ENCODE measurements around the gene PITPNM2.

PITPNM2 gene

DNA sequence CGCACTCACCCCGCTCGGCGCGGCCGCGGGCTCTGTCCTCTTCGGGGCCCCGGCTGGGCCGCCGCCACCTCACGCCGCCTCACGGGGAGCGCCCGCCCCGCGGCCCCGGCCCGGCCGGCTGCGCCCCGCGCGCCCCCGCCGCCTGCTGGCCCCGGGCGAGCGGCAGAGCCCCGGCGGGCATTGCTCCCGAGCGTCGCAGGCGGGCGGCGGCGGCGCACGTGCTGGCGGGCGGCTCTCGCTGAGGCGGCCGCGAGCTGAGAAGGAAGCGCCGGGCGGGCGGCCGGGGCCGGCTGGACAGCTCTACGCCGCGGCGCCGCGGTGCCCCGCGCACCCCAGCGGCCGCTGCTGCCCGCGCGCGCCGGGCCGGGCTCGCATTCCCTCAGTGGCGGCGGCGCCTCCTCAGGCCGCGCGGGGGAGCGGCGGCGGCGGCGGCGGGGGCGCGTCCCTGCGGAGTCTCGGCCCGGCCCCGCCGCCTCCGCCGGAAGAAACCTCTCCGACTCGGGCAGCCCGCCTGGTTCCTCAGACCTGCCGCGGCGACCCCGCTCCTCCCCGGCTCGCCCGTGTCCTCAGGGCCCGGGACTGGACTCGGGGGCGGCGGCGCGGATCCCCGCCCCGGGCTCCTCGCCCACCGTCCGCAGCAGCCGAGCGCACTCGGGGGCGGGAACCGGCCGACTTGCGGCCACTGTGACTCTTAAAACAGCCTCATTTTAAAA lies at the start of gene PITPNM2:
PITPNM2 (minus strand) TSS at position 347 of the 713 bp plus-strand sequence. CDS start 116,500 bp downstream, outside the sequence.
- ATAC-seq: peak; percentile 75
- H3K27ac Mint-ChIP-seq: peak within 1 kb of the TSS; percentile 78

DNA sequence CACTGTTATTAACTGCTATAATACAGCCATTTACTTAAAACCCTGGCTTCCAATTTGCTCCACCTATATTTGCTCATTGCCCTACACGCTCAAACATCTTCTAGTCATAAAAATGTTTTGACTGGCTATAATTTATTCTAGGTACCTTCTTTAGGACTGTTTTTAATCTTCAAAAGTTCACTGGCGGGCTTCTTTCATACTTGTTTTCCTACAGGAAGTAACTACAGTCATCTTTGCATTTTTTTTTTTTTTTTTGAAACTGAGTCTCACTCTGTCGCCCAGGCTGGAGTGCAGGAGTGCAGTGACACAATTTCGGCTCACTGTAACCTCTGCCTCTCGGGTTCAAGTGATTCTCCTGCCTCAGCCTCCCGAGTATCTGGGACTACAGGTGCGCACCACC lies 49.5 kb upstream of the PITPNM2 start:
- Mint-ChIP-seq H3K4me1 (peaks cover 13% of the 10 kb centered on the region), H3K4me3 (no peak overlapping the region), H3K27me3 (no peaks in the 10 kb centered on the region), H3K9me3 (no peaks in the 10 kb centered on the region), H3K36me3 (ENCODE audit: low read depth) (peaks cover 49% of the 10 kb centered on the region), H3K27ac (peak overlapping the region; percentile 57)
- ATAC-seq (peak; percentile 46), DNase-seq (no peak)

More for the DNA sequence above, at the start of gene PITPNM2:
- Mint-ChIP-seq H3K27me3 (no peaks in the 10 kb centered on the region), H3K9me3 (no peaks in the 10 kb centered on the region), H3K4me1 (peaks cover 36% of the 10 kb centered on the region), H3K36me3 (ENCODE audit: low read depth) (peaks cover 24% of the 10 kb centered on the region), H3K4me3 (peak within 1 kb of the TSS; percentile 78)
- DNase-seq: peak; percentile 66

DNA sequence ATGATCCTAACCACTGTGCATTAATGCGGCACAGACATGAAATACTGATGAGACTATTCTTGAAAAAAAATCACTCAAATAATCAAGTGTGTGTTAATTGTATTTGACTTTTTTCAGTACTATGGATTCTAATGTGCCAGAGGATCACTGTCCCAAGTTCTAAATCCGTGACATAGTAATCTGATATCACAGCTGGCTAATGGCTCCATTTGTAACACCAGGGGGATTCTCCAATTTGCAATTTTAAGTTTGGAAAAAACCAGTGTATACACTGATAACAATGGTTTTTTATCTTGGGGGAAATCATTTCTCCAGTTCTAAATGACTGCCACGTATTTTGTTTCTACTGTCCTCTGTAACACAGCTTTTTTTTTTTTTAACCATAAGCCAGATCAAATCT lies 49.0 kb upstream of the PITPNM2 start:
- Mint-ChIP-seq H3K4me3 (no peak overlapping the region), H3K9me3 (no peaks in the 10 kb centered on the region), H3K36me3 (ENCODE audit: low read depth) (peaks cover 48% of the 10 kb centered on the region), H3K27ac (peak overlapping the region; percentile 57), H3K4me1 (peaks cover 13% of the 10 kb centered on the region), H3K27me3 (no peaks in the 10 kb centered on the region)
- ATAC-seq (no peak), DNase-seq (no peak)

DNA sequence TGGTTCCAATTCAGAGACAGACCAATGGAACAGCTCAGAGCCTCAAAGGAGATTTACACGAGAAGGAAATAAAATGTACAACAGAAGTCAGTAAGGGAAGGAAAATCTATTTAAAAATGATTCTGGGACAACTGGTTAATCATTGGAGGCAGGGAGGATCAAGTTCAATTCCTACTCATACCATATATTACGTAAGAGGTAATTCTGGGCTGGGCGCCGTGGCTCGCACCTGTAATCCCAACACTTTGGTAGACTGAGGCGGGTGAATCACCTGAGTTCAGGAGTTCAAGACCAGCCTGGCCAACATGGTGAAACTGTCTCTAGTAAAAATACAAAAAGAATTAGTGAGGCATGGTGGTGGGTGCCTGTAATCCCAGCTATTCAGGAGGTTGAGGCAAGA lies 36.7 kb upstream of the PITPNM2 start:
- DNase-seq: no peak
- no peaks in the 10 kb centered on the region for H3K27me3 Mint-ChIP-seq
- peaks cover 47% of the 10 kb centered on the region for H3K36me3 Mint-ChIP-seq (ENCODE audit: low read depth)
- H3K27ac Mint-ChIP-seq: no peak overlapping the region
- H3K4me3 Mint-ChIP-seq: no peak overlapping the region
- H3K4me1 Mint-ChIP-seq: no peaks in the 10 kb centered on the region
- no peaks in the 10 kb centered on the region for H3K9me3 Mint-ChIP-seq
- no peak for ATAC-seq

DNA sequence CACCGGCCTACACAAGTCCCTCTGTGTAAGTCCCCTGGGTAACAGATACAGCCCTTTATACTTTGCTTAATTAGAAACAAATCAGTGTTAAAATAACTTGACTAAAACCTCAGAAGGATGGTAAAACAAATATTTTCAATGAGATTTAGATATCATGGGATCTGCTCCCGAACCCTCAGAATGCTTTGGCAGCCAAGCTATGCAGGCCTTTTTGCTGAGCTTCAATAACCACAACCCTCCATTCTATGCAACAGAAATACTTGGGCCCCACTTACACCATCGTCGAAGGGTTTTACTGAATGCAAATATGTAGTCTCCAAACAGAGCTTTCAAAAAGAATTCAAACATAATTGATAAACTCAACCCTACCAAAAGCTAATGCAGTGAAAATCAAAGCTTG lies 29.3 kb upstream of the PITPNM2 start:
- no peaks in the 10 kb centered on the region for H3K9me3 Mint-ChIP-seq
- H3K36me3 Mint-ChIP-seq (ENCODE audit: low read depth): peaks cover 47% of the 10 kb centered on the region
- ATAC-seq (no peak), DNase-seq (no peak)
- H3K4me1 Mint-ChIP-seq: no peaks in the 10 kb centered on the region
- H3K4me3 Mint-ChIP-seq: no peak overlapping the region
- no peak overlapping the region for H3K27ac Mint-ChIP-seq
- no peaks in the 10 kb centered on the region for H3K27me3 Mint-ChIP-seq

DNA sequence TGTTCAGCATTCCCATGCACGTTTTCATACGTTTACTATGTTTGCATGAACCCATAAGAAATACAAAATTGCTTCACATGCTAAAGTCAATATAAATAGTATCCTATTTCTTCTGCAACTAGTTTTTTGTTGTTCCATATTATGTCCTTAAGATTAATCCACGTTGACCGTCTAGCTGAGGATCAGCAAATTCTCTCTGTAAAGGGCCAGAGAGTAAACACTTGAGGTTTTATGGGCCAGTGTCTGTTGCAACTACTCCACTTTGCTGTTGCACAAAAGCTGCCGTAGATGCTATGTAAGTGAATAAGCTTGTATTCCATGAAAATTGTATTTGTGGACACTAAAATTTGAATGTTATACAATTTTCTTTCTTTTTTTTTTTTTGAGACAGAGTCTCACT lies 21.1 kb upstream of the PITPNM2 start:
- no peak overlapping the region for H3K27ac Mint-ChIP-seq
- no peaks in the 10 kb centered on the region for H3K9me3 Mint-ChIP-seq
- ATAC-seq (no peak), DNase-seq (no peak)
- peaks cover 27% of the 10 kb centered on the region for H3K36me3 Mint-ChIP-seq (ENCODE audit: low read depth)
- peaks cover 4% of the 10 kb centered on the region for H3K4me1 Mint-ChIP-seq
- no peak overlapping the region for H3K4me3 Mint-ChIP-seq
- H3K27me3 Mint-ChIP-seq: no peaks in the 10 kb centered on the region

DNA sequence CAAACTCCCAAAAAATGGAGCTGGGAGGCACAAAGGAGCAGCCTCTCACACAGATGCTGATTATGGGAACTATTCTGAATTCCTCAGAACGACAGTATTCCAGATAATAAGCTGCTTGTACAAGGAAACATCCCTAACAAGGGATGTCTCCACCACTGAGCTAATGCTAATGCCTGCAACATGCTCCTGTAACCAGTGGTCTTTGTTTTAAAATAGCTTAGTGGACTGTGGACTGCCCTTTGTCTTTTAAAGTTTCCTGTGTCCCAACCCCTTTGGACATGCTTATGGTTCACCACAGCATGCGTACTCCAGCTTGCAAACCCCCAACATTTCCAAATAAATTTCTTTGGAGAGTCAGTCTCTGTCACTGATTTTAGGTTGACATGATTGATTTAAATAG lies 16.4 kb upstream of the PITPNM2 start:
- H3K4me1 Mint-ChIP-seq: peaks cover 4% of the 10 kb centered on the region
- no peaks in the 10 kb centered on the region for H3K9me3 Mint-ChIP-seq
- no peak overlapping the region for H3K4me3 Mint-ChIP-seq
- ATAC-seq (no peak), DNase-seq (no peak)
- no peaks in the 10 kb centered on the region for H3K27me3 Mint-ChIP-seq
- no peak overlapping the region for H3K27ac Mint-ChIP-seq
- peaks cover 37% of the 10 kb centered on the region for H3K36me3 Mint-ChIP-seq (ENCODE audit: low read depth)

DNA sequence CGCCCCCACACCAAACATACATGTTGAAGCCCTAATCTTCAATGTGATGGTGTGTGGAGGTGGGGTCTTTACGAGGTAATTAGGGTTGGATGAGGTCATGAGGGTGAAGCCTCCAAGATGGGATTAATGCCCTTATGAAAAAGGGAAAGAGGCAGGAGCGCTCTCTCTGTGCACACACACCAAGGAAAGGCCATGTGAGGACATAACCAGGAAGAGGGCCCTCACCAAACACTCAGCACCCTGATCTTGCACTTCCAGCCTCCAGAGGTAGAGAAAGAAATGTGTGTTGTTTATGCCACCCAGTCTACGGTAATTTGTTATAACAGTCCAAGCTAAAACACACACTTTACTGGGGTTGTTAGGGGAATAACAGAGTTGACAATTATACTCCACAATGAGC lies 14.6 kb upstream of the PITPNM2 start:
- DNase-seq (no peak), ATAC-seq (no peak)
- H3K4me3 Mint-ChIP-seq: no peak overlapping the region
- no peaks in the 10 kb centered on the region for H3K27me3 Mint-ChIP-seq
- H3K36me3 Mint-ChIP-seq (ENCODE audit: low read depth): peaks cover 36% of the 10 kb centered on the region
- H3K9me3 Mint-ChIP-seq: no peaks in the 10 kb centered on the region
- H3K27ac Mint-ChIP-seq: no peak overlapping the region
- H3K4me1 Mint-ChIP-seq: peaks cover 4% of the 10 kb centered on the region

DNA sequence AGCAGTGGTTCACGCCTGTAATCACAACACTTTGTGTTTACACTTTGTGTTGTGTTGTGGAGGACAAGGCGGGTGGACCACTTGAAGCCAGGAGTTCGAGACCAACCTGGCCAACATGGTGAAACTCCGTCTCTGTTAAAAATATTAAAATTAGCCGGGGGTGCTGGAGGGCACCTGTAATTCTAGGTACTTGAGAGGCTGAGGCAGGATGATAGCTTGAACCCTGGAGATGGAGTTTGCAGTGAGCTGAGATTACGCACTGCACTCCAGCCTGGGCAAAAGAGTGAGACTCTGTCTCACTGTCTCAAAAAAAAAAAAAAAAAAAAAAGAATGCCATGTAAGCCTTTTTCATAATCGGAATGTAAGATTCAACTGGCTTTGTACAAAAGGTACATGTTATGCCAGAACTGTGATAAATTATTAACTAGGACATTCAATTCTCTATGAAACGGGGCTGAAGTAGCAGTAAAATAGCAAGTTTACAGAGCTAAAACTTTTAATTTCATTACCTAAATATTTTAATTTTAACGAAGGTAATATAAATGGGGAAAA lies 13.9 kb upstream of the PITPNM2 start:
- no peak overlapping the region for H3K27ac Mint-ChIP-seq
- DNase-seq (no peak), ATAC-seq (no peak)
- H3K4me1 Mint-ChIP-seq: peaks cover 4% of the 10 kb centered on the region
- H3K27me3 Mint-ChIP-seq: no peaks in the 10 kb centered on the region
- no peak overlapping the region for H3K4me3 Mint-ChIP-seq
- no peaks in the 10 kb centered on the region for H3K9me3 Mint-ChIP-seq
- peaks cover 39% of the 10 kb centered on the region for H3K36me3 Mint-ChIP-seq (ENCODE audit: low read depth)

DNA sequence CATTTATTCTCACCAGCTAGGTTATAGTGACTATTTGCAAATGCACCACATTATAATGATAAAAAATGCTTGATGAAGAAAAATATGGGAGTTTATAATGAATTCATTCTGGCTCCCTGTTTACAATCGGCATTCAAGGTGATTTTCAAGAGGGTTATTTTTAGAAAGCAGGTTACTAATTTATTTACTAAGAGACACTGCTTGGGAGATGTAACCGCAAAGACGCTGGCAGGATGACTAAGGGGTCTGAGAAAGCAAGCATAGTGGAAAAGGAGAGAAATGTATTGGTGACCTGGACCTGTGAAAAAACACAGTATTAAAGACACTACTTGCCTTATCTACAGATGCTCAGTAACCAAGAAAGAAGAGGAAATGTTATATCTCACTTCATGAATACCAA lies 13.3 kb upstream of the PITPNM2 start:
- H3K27ac Mint-ChIP-seq: no peak overlapping the region
- no peak for DNase-seq
- no peak overlapping the region for H3K4me3 Mint-ChIP-seq
- H3K36me3 Mint-ChIP-seq (ENCODE audit: low read depth): peaks cover 39% of the 10 kb centered on the region
- peaks cover 4% of the 10 kb centered on the region for H3K4me1 Mint-ChIP-seq
- H3K9me3 Mint-ChIP-seq: no peaks in the 10 kb centered on the region
- ATAC-seq: no peak
- H3K27me3 Mint-ChIP-seq: no peaks in the 10 kb centered on the region

DNA sequence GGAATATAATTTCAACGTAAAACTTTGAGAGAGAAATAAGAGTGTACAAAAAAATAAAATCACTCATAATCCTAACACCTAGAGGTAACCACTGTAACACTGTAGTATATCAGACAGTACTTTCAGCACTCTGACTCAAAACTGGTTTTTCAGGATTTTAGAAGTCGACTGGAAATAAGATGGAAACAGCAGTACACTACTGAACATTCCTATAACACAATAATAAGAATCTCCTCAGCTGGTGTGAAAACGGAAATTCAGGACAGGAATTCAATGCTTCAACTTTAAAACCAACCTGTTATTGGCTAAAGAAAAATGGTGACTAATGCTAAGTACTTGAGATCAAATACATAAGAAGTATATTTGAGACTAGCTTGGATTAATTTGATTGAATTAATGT lies 12.3 kb upstream of the PITPNM2 start:
- Mint-ChIP-seq H3K4me1 (no peaks in the 10 kb centered on the region), H3K36me3 (ENCODE audit: low read depth) (peaks cover 37% of the 10 kb centered on the region), H3K4me3 (no peak overlapping the region), H3K9me3 (no peaks in the 10 kb centered on the region), H3K27me3 (no peaks in the 10 kb centered on the region), H3K27ac (no peak overlapping the region)
- ATAC-seq (no peak), DNase-seq (no peak)

DNA sequence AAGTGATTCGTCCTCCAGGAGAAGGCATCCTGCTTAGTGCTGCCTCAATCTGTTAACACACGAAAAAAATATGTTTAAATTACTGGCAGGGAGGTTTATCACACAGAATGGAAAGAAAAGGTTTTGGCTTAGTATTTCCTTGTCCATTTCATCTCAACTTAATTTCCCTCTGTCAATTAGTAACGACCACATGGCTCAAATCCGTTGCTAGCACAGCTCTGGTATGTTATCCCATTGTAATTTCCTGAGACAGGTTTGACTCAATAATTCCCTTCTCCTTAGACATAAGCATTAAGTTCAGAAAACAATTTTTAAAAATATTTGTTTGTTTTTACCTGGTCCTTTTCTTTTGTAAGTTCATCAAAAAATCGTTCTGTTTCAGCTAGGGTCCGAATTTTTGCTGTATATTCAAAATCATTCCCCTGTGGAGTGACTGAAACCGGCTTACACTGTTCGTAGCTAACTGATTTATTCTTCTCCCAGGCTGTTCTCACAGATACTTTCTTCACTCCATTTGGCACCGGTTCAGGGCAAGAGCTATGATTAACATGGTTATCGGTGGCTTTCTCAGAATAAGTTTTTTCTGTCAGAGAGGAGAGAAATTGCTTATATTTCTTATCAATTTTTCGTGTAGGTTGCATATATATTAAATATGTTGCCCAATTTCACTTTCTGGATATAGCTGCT lies 10.1 kb upstream of the PITPNM2 start:
- no peaks in the 10 kb centered on the region for H3K27me3 Mint-ChIP-seq
- peaks cover 35% of the 10 kb centered on the region for H3K36me3 Mint-ChIP-seq (ENCODE audit: low read depth)
- no peaks in the 10 kb centered on the region for H3K9me3 Mint-ChIP-seq
- ATAC-seq (no peak), DNase-seq (no peak)
- H3K4me1 Mint-ChIP-seq: no peaks in the 10 kb centered on the region
- no peak overlapping the region for H3K27ac Mint-ChIP-seq
- H3K4me3 Mint-ChIP-seq: no peak overlapping the region

DNA sequence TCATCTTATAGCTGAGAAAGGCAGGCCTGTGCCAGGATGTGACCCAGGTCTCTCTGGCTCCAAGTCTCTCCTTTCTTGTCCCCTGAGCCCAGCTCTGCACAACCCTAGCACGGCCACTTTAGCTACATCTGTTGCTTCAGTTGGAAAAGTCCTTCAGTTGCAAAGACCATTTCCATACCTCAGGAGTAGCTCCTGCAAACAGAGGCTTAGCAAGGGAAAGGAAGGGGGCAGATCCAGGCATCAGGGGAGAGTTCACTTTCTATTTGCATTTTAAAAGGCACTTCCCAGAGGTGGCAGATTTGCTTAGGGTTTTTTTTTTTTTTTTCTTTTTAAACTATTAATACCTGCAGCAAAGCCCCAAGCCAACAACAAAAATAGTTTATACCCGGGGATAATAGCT lies 3.0 kb upstream of the PITPNM2 start:
- no peaks in the 10 kb centered on the region for H3K9me3 Mint-ChIP-seq
- ATAC-seq (no peak), DNase-seq (no peak)
- peaks cover 24% of the 10 kb centered on the region for H3K4me1 Mint-ChIP-seq
- peaks cover 28% of the 10 kb centered on the region for H3K36me3 Mint-ChIP-seq (ENCODE audit: low read depth)
- H3K27me3 Mint-ChIP-seq: no peaks in the 10 kb centered on the region
- H3K27ac Mint-ChIP-seq: no peak overlapping the region
- H3K4me3 Mint-ChIP-seq: no peak overlapping the region

DNA sequence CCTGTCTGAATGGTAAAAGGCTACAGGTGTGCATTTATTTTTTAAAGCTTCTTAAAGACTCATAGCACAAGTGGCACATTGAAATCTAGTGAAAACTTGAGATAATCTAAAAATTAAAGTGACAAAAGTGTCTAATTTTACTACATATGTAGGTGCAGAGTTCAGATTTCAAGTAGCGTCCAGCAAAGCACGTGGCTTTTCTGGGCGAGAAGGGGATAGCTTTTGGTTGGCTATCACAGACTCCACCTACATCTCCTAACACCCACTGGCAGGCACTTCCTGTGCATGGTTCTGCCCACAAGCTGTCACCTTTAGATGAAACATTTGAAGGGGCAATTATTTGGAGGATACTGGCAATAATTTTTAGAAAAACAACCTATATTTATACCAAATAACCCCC lies 1.9 kb upstream of the PITPNM2 start:
- Mint-ChIP-seq H3K27me3 (no peaks in the 10 kb centered on the region), H3K27ac (no peak overlapping the region), H3K4me1 (peaks cover 34% of the 10 kb centered on the region), H3K36me3 (ENCODE audit: low read depth) (peaks cover 28% of the 10 kb centered on the region), H3K9me3 (no peaks in the 10 kb centered on the region), H3K4me3 (no peak overlapping the region)
- ATAC-seq: no peak
- DNase-seq: no peak
